Measurements from ENCODE around the gene NSUN6.

DNA sequence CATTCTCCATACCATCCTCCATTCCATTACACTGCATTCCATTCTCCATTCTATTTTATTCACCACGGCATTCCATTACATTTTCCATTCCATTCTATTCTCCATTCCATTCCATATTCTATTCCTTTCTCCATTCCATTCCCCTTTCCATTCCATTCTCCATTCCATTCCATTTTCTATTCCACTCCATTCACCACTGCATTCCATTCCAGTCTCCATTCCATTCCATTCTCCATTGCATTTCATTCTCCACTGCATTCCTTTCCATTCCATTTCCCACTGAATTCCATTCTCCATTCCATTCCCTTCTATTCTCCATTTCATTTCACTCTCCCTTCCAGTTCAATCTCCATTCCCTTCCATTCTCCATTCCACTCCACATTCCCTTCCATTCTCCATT, 79.6 kb downstream of the NSUN6 start:
- TF ChIP-seq, protein P1, sequence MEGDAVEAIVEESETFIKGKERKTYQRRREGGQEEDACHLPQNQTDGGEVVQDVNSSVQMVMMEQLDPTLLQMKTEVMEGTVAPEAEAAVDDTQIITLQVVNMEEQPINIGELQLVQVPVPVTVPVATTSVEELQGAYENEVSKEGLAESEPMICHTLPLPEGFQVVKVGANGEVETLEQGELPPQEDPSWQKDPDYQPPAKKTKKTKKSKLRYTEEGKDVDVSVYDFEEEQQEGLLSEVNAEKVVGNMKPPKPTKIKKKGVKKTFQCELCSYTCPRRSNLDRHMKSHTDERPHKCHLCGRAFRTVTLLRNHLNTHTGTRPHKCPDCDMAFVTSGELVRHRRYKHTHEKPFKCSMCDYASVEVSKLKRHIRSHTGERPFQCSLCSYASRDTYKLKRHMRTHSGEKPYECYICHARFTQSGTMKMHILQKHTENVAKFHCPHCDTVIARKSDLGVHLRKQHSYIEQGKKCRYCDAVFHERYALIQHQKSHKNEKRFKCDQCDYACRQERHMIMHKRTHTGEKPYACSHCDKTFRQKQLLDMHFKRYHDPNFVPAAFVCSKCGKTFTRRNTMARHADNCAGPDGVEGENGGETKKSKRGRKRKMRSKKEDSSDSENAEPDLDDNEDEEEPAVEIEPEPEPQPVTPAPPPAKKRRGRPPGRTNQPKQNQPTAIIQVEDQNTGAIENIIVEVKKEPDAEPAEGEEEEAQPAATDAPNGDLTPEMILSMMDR (IDR thresholded peaks at IDR 0.05; ENCODE audit: borderline replicate concordance, extremely low read depth, low read length, poor library complexity, severe bottlenecking), result no peak
- no peak for TF ChIP-seq EZH2 (IDR thresholded peaks at IDR 0.05; ENCODE audit: borderline replicate concordance, low read depth, low read length, severe bottlenecking)

Data from DND-41 (cell line).